GM13976 (cell line): Measurements from ENCODE around the gene NLGN1.

Source experiments
- DNase-seq: peaks from one replicate; pipeline ENCODE4 v3.0.0; 2012; ENCODE audit warnings: low spot score
- CTCF ChIP-seq: IDR thresholded peaks from 2 replicates; pipeline ENCODE4 v1.5.1; 2012; ENCODE audit warnings: borderline replicate concordance, mild to moderate bottlenecking; ENCODE audit not compliant: insufficient read depth; ENCODE audit errors: extremely low read depth, missing control alignments, control extremely low read depth
- in situ Hi-C: fragments of 300-500 bp; cut with MboI; formaldehyde crosslinking; loops from one replicate; pipeline ENCODE4 v1.12.0; 2022; ENCODE audit warnings: low sequenced_read_pairs, mixed read lengths, inconsistent platforms; ENCODE audit not compliant: unreplicated experiment

NLGN1 gene

DNA sequence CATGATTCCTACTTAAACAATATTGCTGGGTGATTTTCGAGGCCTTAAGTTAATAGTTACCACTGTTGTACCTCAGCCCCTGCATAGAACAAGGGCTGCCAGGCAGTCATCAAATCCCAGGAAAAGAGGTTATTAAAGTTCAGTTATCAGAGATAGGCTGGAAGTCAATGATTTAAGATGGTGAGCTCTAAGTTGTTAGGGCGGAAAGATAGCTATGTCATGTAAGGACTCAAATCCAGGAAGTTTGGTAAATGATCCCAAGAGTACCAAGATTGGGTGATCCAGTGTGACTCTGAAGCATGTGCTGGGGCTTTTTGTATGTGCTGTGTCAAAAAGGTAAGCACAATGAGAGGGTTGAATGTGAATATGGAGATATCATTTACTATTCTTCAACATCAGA, 287.9 kb downstream of the NLGN1 start:
- TF ChIP-seq CTCF: no peak
- no peak for DNase-seq
- in situ Hi-C loops: no loop called here

DNA sequence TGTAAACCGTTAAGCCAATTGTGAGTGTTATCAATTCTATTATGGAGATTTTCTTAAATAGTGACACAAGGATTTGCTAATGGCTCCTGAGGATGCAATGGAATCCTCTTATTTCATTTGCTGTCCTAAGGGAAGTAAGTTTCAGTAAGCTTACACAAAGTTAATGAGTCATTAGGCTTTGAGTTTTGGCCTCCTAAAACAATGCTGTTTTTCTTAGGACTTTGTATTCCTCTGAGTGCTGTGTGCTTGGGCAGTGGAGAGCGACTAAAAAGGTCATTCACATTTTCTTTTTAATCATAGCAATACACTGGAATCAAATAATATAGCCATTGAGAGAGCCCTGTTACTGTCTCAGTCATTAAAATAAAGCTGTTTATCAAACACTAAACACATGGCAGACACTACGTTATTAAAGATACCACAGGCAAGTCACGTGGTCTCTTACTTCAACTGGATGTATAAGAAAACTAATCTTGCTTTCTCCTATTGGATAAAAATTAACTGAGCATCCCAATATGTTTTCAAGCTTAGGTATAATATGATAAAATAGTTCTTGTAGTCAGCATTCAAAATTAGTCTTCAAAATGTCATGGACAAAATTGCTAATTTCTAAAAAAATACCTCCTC, 290.8 kb downstream of the NLGN1 start:
- DNase-seq: no peak
- no peak for TF ChIP-seq CTCF
- in situ Hi-C loops: no loop called here

GRCh38 chr3:173690542-173691180, 293.1 kb downstream of the NLGN1 start:
- in situ Hi-C loops: no loop called here
- TF ChIP-seq CTCF: no peak
- DNase-seq: no peak

GRCh38 chr3:173699353-173699752, 301.8 kb downstream of the NLGN1 start:
- TF ChIP-seq CTCF: no peak
- in situ Hi-C loops: no loop called here
- DNase-seq: no peak

DNA sequence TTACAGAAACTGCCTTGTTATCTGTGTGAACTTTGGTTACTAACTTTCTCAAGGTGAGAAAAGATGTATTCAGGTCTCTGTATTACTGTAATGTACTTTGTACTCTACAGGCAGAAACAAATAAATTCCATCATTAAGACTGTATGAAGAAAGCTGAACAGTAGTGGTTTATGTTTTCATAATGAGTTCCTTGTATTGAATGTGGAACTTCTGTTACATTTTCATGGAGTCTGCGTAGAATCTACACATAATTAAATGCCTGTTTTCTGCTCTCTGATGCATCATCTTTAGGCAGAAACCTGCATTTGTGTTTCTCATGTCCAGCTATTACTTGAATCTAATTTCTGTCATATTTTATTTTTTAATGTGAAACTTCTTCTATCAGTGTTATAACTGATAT, 302.8 kb downstream of the NLGN1 start:
- DNase-seq: no peak
- in situ Hi-C loops: no loop called here
- no peak for TF ChIP-seq CTCF

DNA sequence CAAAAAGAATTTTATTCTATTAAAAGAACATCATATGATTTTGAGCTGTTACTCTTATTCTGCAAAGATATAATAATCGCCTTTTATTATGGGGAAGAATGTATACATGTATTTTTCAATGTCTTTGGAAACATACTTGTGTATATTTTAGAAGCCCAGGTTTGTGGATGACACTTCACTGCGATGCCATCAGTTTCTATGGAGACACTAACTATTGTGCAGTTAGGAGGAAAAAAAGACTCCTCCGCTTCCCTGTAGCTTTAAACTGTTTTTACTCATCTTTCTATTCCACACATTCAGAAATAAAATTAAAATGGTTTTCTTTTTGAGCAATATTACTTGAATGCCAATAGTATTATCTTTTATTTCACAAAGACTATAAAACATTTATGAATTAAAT, 305.0 kb downstream of the NLGN1 start:
- no peak for DNase-seq
- in situ Hi-C loops: no loop called here
- no peak for TF ChIP-seq CTCF
